Measurements from ENCODE around the gene REG4. TPM values are rescaled to one million over a fixed set of nuclear protein-coding genes. Genes with fewer than 3 reads are reported as not detected.

REG4 gene
- total and polyA plus RNA-seq, 2 donors (not counting 3 experiments of a cell fraction or from before 2014, with no cell fraction given): not detected

DNA sequence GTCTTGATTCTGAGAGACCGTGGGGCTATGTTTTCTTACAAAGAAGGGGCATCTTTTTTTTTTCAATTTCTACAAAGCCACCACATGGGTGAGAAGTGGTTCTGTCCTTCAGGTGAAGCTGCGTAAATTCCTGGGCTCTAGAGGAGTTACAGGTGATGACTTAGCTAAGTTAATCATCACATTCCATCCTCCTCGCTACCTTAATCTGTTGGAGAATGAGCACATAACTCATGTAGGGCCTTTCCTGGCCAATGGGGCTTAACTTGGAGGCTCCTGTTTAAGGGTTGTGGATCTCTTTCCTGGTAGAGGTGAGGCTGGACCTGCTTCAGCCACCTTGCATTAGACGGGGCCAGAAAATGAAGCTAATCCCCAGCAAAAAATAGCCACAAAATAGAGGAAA lies 19.9 kb downstream of the REG4 start:
- peaks cover 4 to 12% of the 10 kb centered on the region in 2 experiments for H3K27me3 ChIP-seq (ENCODE audit: control insufficient read depth in 2 of 2, insufficient read depth in 2 of 2, low read length in 2 of 2)
- no peaks in the 10 kb centered on the region for H3K4me1 ChIP-seq (ENCODE audit: control insufficient read depth, extremely low read depth, insufficient read depth, low read length)
- dilution Hi-C loops (cut with MboI; ENCODE audit: extremely low pct_ligation_motif_present, low sequenced_read_pairs) (no loop called here), intact Hi-C loops (cut with micrococcal nuclease) (no loop called here)
- no peaks in the 10 kb centered on the region for H4K20me1 ChIP-seq (replicated peaks; ENCODE audit: control insufficient read depth, extremely low read depth, insufficient read depth, low read length)
- H3K4me2 ChIP-seq (ENCODE audit: insufficient read depth, low read length): no peak overlapping the region
- no peaks in the 10 kb centered on the region for H3K36me3 ChIP-seq (ENCODE audit: control insufficient read depth in 2 of 2, extremely low read depth in 1 of 2, insufficient read depth in 2 of 2, low read length in 2 of 2)
- H3K9me3 ChIP-seq (replicated peaks; ENCODE audit: control insufficient read depth, insufficient read depth, low read length): no peaks in the 10 kb centered on the region
- no peaks in the 10 kb centered on the region for H3K9me1 ChIP-seq (replicated peaks; ENCODE audit: control insufficient read depth, extremely low read depth, insufficient read depth, low read length)
- no peak for FAIRE-seq
- no peaks in the 10 kb centered on the region for H3K79me2 ChIP-seq (ENCODE audit: control insufficient read depth, insufficient read depth, low read length)
- no peak overlapping the region for H2AFZ ChIP-seq (ENCODE audit: low read depth, low read length)
- TF ChIP-seq MAX (IDR thresholded peaks at IDR 0.05; ENCODE audit: insufficient read depth, insufficient read length) (no peak), FOS (IDR thresholded peaks at IDR 0.05; ENCODE audit: borderline replicate concordance, insufficient read depth, low read length) (no peak), EZH2 (IDR thresholded peaks at IDR 0.05; ENCODE audit: borderline replicate concordance, low read depth, low read length, severe bottlenecking) (no peak), GATA2 (IDR thresholded peaks at IDR 0.05; ENCODE audit: insufficient read depth, insufficient read length, low read depth, low read length) (no peak), POLR2A (IDR thresholded peaks at IDR 0.05; ENCODE audit: low read depth, low read length) (no peak), POLR2AphosphoS5 (IDR thresholded peaks at IDR 0.05; ENCODE audit: insufficient read depth, low read depth, low read length) (no peak), CTCF (IDR thresholded peaks at IDR 0.05; ENCODE audit: extremely low read depth in 1 of 2, insufficient read depth in 1 of 2, low read depth in 1 of 2, low read length in 2 of 2) (no peak), MYC (IDR thresholded peaks at IDR 0.05; ENCODE audit: low read depth, low read length) (no peak), JUN (IDR thresholded peaks at IDR 0.05; ENCODE audit: borderline replicate concordance, insufficient read depth, insufficient read length, low read depth) (no peak)
- no peak overlapping the region for H3K9ac ChIP-seq (replicated peaks; ENCODE audit: extremely low read depth, insufficient read depth, low read length)
- no peak overlapping the region for H3K27ac ChIP-seq (ENCODE audit: insufficient read depth, low read depth, low read length)
- no TSS peak for BruUV-seq (replicated peaks)
- no peak overlapping the region for H3K4me3 ChIP-seq (replicated peaks in 1 of 3; ENCODE audit: insufficient read depth in 1 of 3, low read depth in 1 of 3, low read length in 3 of 3)
- ChIA-PET CTCF (interaction anchor here (3.3 kb wide), 1 partner anchor 17 kb away, joined by 14 read pairs; no protein-coding TSS in a partner anchor), POLR2A (no interaction called here)
- DNase-seq (ENCODE audit: low read depth, low spot score): no peak
